Kidney (tissue), 14 donors: Measurements from ENCODE around the gene TPPP. TPM values are rescaled to one million over a fixed set of nuclear protein-coding genes. Genes with fewer than 3 reads are reported as not detected.

Experiments used
- DNase-seq, 5 donors: peaks; one replicate each; pipeline ENCODE4 v3.0.0-alpha.2; 2013 to 2020
- FAIRE-seq: peaks from 2 replicates; lab custom pipeline; 2012; peaks lifted over from hg19 to GRCh38; lab: Jason Lieb, UNC
- H3K27ac ChIP-seq, 2 donors: one replicate each; pipeline ENCODE4 v1.7.0; 2013; ENCODE audit warnings: low read depth in 2 of 2, low read length in 2 of 2, inconsistent platforms in 1 of 2
- H3K27me3 ChIP-seq: one replicate; pipeline ENCODE4 v1.7.1; 2013; ENCODE audit warnings: low read length, inconsistent platforms; ENCODE audit not compliant: control insufficient read depth, insufficient read depth
- H3K36me3 ChIP-seq, 3 donors: one replicate each; pipeline versions ENCODE4 v1.7.0 to v1.7.1; 2013; ENCODE audit warnings: low read length in 3 of 3, control low read depth in 1 of 3, inconsistent platforms in 1 of 3; ENCODE audit not compliant: insufficient read depth in 3 of 3, control insufficient read depth in 2 of 3
- H3K4me1 ChIP-seq, 3 donors: one replicate each; pipeline versions ENCODE4 v1.7.0 to v1.7.1; 2013; ENCODE audit warnings: low read length in 3 of 3, inconsistent platforms in 1 of 3, low read depth in 1 of 3; ENCODE audit not compliant: control insufficient read depth in 2 of 3, insufficient read depth in 2 of 3
- H3K4me3 ChIP-seq, 3 donors: one replicate each; pipeline versions ENCODE4 v1.7.0 to v1.8.1; 2013; ENCODE audit warnings: low read length in 3 of 3, control low read depth in 1 of 3, inconsistent platforms in 1 of 3
- H3K9ac ChIP-seq, 3 donors: one replicate each; pipeline versions ENCODE4 v1.7.0 to v1.7.1; 2013; ENCODE audit warnings: low read length in 3 of 3, control low read depth in 1 of 3, inconsistent platforms in 1 of 3
- H3K9me3 ChIP-seq, 3 donors: one replicate each; pipeline versions ENCODE4 v1.7.0 to v1.7.1; 2013; ENCODE audit warnings: low read length in 3 of 3, control low read depth in 1 of 3, inconsistent platforms in 1 of 3; ENCODE audit not compliant: control insufficient read depth in 2 of 3, insufficient read depth in 1 of 3
- intact Hi-C: fragments of 100-400 bp; cut with DNase I; formaldehyde crosslinking; loops from one replicate; pipeline ENCODE4 v1.11.1; 2022
- polyA plus RNA-seq: library from polyadenylated mRNA; stranded (reverse); fragments of 350-450 nt; fragmentation: Illumina TruSeq; extraction: RNeasy Lipid Tissue Mini Kit (QIAGEN cat#74804); gene quantifications from one replicate; pipeline ENCODE4 v1.2.3, GENCODE V29; 2014; ENCODE audit warnings: low read depth, low replicate concordance; ENCODE audit not compliant: insufficient read depth
- total RNA-seq: library from RNA; stranded (reverse); fragmentation: NEBNext Ultra II Directional; extraction: Animal tissue kit (Norgen Biotek cat#: 25700); gene quantifications from one replicate; pipeline ENCODE4 v1.2.1, GENCODE V29; 2021
- TF ChIP-seq, protein P1 (sequence below): IDR thresholded peaks from 3 replicates; pipeline ENCODE4 v1.5.1; 2012; ENCODE audit warnings: mild to moderate bottlenecking, moderate library complexity, borderline replicate concordance; ENCODE audit not compliant: insufficient read depth; ENCODE audit errors: extremely low read depth
- donor health status: control.
- donor health status: control.
- donor health status: control.
- donor health status: control.
- donor health status: control.
- donor health status: DM: yes; HTN: yes; CAD: no.
- donor health status: Normal renal cell carcinoma (clear cell type).

The TPPP gene
- total and polyA plus RNA-seq, 2 donors from 2014 or later, result 5.8 to 6.9 TPM

GRCh38 chr5:663436-664342, 29.5 kb downstream of the TPPP start:
- no peak for FAIRE-seq
- intact Hi-C loops, result loop anchor here (10.0 kb wide), 1 partner anchor 241 kb away; no protein-coding TSS in a partner anchor
- Histone ChIP-seq H3K4me1 (no peaks in the 10 kb centered on the region), H3K27ac (no peak overlapping the region), H3K9ac (no peak overlapping the region), H3K27me3 (no peaks in the 10 kb centered on the region), H3K36me3 (peaks cover 0 to 4% (median 2%) of the 10 kb centered on the region in 3 donors), H3K9me3 (no peaks in the 10 kb centered on the region), H3K4me3 (no peak overlapping the region)
- TF ChIP-seq, protein P1, sequence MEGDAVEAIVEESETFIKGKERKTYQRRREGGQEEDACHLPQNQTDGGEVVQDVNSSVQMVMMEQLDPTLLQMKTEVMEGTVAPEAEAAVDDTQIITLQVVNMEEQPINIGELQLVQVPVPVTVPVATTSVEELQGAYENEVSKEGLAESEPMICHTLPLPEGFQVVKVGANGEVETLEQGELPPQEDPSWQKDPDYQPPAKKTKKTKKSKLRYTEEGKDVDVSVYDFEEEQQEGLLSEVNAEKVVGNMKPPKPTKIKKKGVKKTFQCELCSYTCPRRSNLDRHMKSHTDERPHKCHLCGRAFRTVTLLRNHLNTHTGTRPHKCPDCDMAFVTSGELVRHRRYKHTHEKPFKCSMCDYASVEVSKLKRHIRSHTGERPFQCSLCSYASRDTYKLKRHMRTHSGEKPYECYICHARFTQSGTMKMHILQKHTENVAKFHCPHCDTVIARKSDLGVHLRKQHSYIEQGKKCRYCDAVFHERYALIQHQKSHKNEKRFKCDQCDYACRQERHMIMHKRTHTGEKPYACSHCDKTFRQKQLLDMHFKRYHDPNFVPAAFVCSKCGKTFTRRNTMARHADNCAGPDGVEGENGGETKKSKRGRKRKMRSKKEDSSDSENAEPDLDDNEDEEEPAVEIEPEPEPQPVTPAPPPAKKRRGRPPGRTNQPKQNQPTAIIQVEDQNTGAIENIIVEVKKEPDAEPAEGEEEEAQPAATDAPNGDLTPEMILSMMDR, result no peak
- DNase-seq, result peak in 1 of 5 donors; percentile 71

- no peaks in the 10 kb centered on the region for H3K4me1 ChIP-seq
- peaks cover 0 to 4% (median 4%) of the 10 kb centered on the region in 3 donors for H3K36me3 ChIP-seq
- DNase-seq (peak in 1 of 5 donors; percentile 56), FAIRE-seq (no peak)
- no peaks in the 10 kb centered on the region for H3K27me3 ChIP-seq
- TF ChIP-seq, protein P1, result no peak
- intact Hi-C loops, result loop anchor here (10.0 kb wide), 1 partner anchor 242 kb away; no protein-coding TSS in a partner anchor
- no peak overlapping the region for H3K4me3 ChIP-seq
- no peak overlapping the region for H3K27ac ChIP-seq
- H3K9me3 ChIP-seq, result no peaks in the 10 kb centered on the region
- no peak overlapping the region for H3K9ac ChIP-seq
These were observed 30.3 kb downstream of the TPPP start for GRCh38 chr5:662751-663435.

GRCh38 chr5:661891-662750, 31.0 kb downstream of the TPPP start:
- Histone ChIP-seq H3K27ac (no peak overlapping the region), H3K9me3 (no peaks in the 10 kb centered on the region), H3K4me3 (no peak overlapping the region), H3K4me1 (no peaks in the 10 kb centered on the region), H3K9ac (no peak overlapping the region), H3K36me3 (peaks cover 0 to 9% (median 4%) of the 10 kb centered on the region in 3 donors), H3K27me3 (no peaks in the 10 kb centered on the region)
- FAIRE-seq (no peak), DNase-seq (peak in 1 of 5 donors; percentile 69)
- intact Hi-C loops, result loop anchor here (10.0 kb wide), 1 partner anchor 243 kb away; no protein-coding TSS in a partner anchor
- TF ChIP-seq, protein P1, result no peak
